Kidney (tissue), 14 donors: Measurements from ENCODE around the gene FRAT2. TPM values are rescaled to one million over a fixed set of nuclear protein-coding genes. Genes with fewer than 3 reads are reported as not detected.

Source experiments
- DNase-seq, 5 donors: peaks; one replicate each; pipeline ENCODE4 v3.0.0-alpha.2; 2013 to 2020
- FAIRE-seq: peaks from 2 replicates; lab custom pipeline; 2012; peaks lifted over from hg19 to GRCh38; lab: Jason Lieb, UNC
- H3K27ac ChIP-seq, 2 donors: one replicate each; pipeline ENCODE4 v1.7.0; 2013; ENCODE audit warnings: low read depth in 2 of 2, low read length in 2 of 2, inconsistent platforms in 1 of 2
- H3K27me3 ChIP-seq: one replicate; pipeline ENCODE4 v1.7.1; 2013; ENCODE audit warnings: low read length, inconsistent platforms; ENCODE audit not compliant: control insufficient read depth, insufficient read depth
- H3K36me3 ChIP-seq, 3 donors: one replicate each; pipeline versions ENCODE4 v1.7.0 to v1.7.1; 2013; ENCODE audit warnings: low read length in 3 of 3, control low read depth in 1 of 3, inconsistent platforms in 1 of 3; ENCODE audit not compliant: insufficient read depth in 3 of 3, control insufficient read depth in 2 of 3
- H3K4me1 ChIP-seq, 3 donors: one replicate each; pipeline versions ENCODE4 v1.7.0 to v1.7.1; 2013; ENCODE audit warnings: low read length in 3 of 3, inconsistent platforms in 1 of 3, low read depth in 1 of 3; ENCODE audit not compliant: control insufficient read depth in 2 of 3, insufficient read depth in 2 of 3
- H3K4me3 ChIP-seq, 3 donors: one replicate each; pipeline versions ENCODE4 v1.7.0 to v1.8.1; 2013; ENCODE audit warnings: low read length in 3 of 3, control low read depth in 1 of 3, inconsistent platforms in 1 of 3
- H3K9ac ChIP-seq, 3 donors: one replicate each; pipeline versions ENCODE4 v1.7.0 to v1.7.1; 2013; ENCODE audit warnings: low read length in 3 of 3, control low read depth in 1 of 3, inconsistent platforms in 1 of 3
- H3K9me3 ChIP-seq, 3 donors: one replicate each; pipeline versions ENCODE4 v1.7.0 to v1.7.1; 2013; ENCODE audit warnings: low read length in 3 of 3, control low read depth in 1 of 3, inconsistent platforms in 1 of 3; ENCODE audit not compliant: control insufficient read depth in 2 of 3, insufficient read depth in 1 of 3
- CTCF ChIP-seq: IDR thresholded peaks from 3 replicates; pipeline ENCODE4 v1.5.1; 2012; ENCODE audit warnings: mild to moderate bottlenecking, moderate library complexity, borderline replicate concordance; ENCODE audit not compliant: insufficient read depth; ENCODE audit errors: extremely low read depth
- intact Hi-C: fragments of 100-400 bp; cut with DNase I; formaldehyde crosslinking; loops from one replicate; pipeline ENCODE4 v1.11.1; 2022
- polyA plus RNA-seq: library from polyadenylated mRNA; stranded (reverse); fragments of 350-450 nt; fragmentation: Illumina TruSeq; extraction: RNeasy Lipid Tissue Mini Kit (QIAGEN cat#74804); gene quantifications from one replicate; pipeline ENCODE4 v1.2.3, GENCODE V29; 2014; ENCODE audit warnings: low read depth, low replicate concordance; ENCODE audit not compliant: insufficient read depth
- total RNA-seq: library from RNA; stranded (reverse); fragmentation: NEBNext Ultra II Directional; extraction: Animal tissue kit (Norgen Biotek cat#: 25700); gene quantifications from one replicate; pipeline ENCODE4 v1.2.1, GENCODE V29; 2021
- donor health status: control.
- donor health status: control.
- donor health status: control.
- donor health status: control.
- donor health status: control.
- donor health status: DM: yes; HTN: yes; CAD: no.
- donor health status: Normal renal cell carcinoma (clear cell type).

The FRAT2 gene
- total and polyA plus RNA-seq, 2 donors from 2014 or later = 5.4 to 16.8 TPM

GRCh38 chr10:97307441-97307840, 27.1 kb downstream of the FRAT2 start:
- no peak for TF ChIP-seq CTCF
- DNase-seq (no peak), FAIRE-seq (no peak)
- intact Hi-C loops = no loop called here
- no peaks in the 10 kb centered on the region for H3K9me3 ChIP-seq
- H3K4me3 ChIP-seq = no peak overlapping the region
- no peaks in the 10 kb centered on the region for H3K4me1 ChIP-seq
- H3K27ac ChIP-seq = no peak overlapping the region
- H3K27me3 ChIP-seq = no peaks in the 10 kb centered on the region
- H3K9ac ChIP-seq = no peak overlapping the region
- no peaks in the 10 kb centered on the region for H3K36me3 ChIP-seq

- Histone ChIP-seq H3K27me3 (no peaks in the 10 kb centered on the region), H3K9me3 (no peaks in the 10 kb centered on the region), H3K36me3 (no peaks in the 10 kb centered on the region), H3K27ac (no peak overlapping the region), H3K4me3 (no peak overlapping the region), H3K9ac (no peak overlapping the region), H3K4me1 (no peaks in the 10 kb centered on the region)
- DNase-seq (no peak), FAIRE-seq (no peak)
- intact Hi-C loops = no loop called here
- no peak for TF ChIP-seq CTCF
Measured at GRCh38 chr10:97302088-97302791, 32.3 kb downstream of the FRAT2 start.

GRCh38 chr10:97300980-97301379, 33.5 kb downstream of the FRAT2 start:
- no peaks in the 10 kb centered on the region for H3K9me3 ChIP-seq
- no peak for TF ChIP-seq CTCF
- no peak for DNase-seq

GRCh38 chr10:97298223-97298571, 36.3 kb downstream of the FRAT2 start:
- H3K27ac ChIP-seq = no peak overlapping the region
- no peaks in the 10 kb centered on the region for H3K9me3 ChIP-seq
- no peak for TF ChIP-seq CTCF
- DNase-seq (no peak), FAIRE-seq (no peak)
- no peak overlapping the region for H3K4me3 ChIP-seq
- intact Hi-C loops = no loop called here
- no peaks in the 10 kb centered on the region for H3K36me3 ChIP-seq
- H3K27me3 ChIP-seq = no peaks in the 10 kb centered on the region
- H3K4me1 ChIP-seq = no peaks in the 10 kb centered on the region
- H3K9ac ChIP-seq = no peak overlapping the region

More at GRCh38 chr10:97300980-97301379, 33.5 kb downstream of the FRAT2 start:
- Histone ChIP-seq H3K36me3 (no peaks in the 10 kb centered on the region), H3K27ac (no peak overlapping the region), H3K4me1 (no peaks in the 10 kb centered on the region), H3K27me3 (no peaks in the 10 kb centered on the region), H3K9ac (no peak overlapping the region), H3K4me3 (no peak overlapping the region)
- intact Hi-C loops = no loop called here
- FAIRE-seq = no peak
